CD4-positive, alpha-beta T cell treated with Interleukin-1 beta for 1 hour (primary cell): ENCODE measurements around the gene COG1.
"Not testable (repeated sequence)": the region's sequence is repeated elsewhere in the genome, so short reads cannot be mapped to it uniquely, and the experiment has no call there.

ENCODE experiments used
- DNase-seq, 2 donors: peaks; one replicate each; pipeline ENCODE4 v3.0.0-alpha.2; 2020 to 2022

COG1 gene

GRCh38 chr17:73192894-73193701 lies at the start of gene COG1:
TSS of gene COG1 (plus strand) at chr17:73193055. CDS start at chr17:73193070, 15 bp downstream.
- peak; percentile 88 for DNase-seq

- DNase-seq, result not testable (repeated sequence)
Measured at GRCh38 chr17:73144209-73144608, 48.6 kb upstream of the COG1 start.

GRCh38 chr17:73145641-73146040 lies 47.2 kb upstream of the COG1 start:
- DNase-seq, result no peak

- DNase-seq, result not testable (repeated sequence)
Measured at GRCh38 chr17:73147791-73148190, 45.1 kb upstream of the COG1 start.

- DNase-seq, result no peak
Measured at GRCh38 chr17:73148540-73149334, 44.1 kb upstream of the COG1 start.

- not testable (repeated sequence) for DNase-seq
Measured at GRCh38 chr17:73150622-73151300, 42.1 kb upstream of the COG1 start.

- peak in 1 of 2 donors; percentile 22 for DNase-seq
Measured at GRCh38 chr17:73151916-73152632, 40.8 kb upstream of the COG1 start.

GRCh38 chr17:73155410-73156165 lies 37.3 kb upstream of the COG1 start:
- DNase-seq, result no peak

- peak; percentile 42 to 54 for DNase-seq
Measured at GRCh38 chr17:73156166-73156840, 36.6 kb upstream of the COG1 start.

GRCh38 chr17:73156887-73157520 lies 35.9 kb upstream of the COG1 start:
- DNase-seq, result no peak

- DNase-seq, result no peak
Measured at GRCh38 chr17:73157521-73157890, 35.3 kb upstream of the COG1 start.

GRCh38 chr17:73158133-73158532 lies 34.7 kb upstream of the COG1 start:
- no peak for DNase-seq

GRCh38 chr17:73160980-73161630 lies 31.8 kb upstream of the COG1 start:
- DNase-seq, result no peak

GRCh38 chr17:73163043-73163442 lies 29.8 kb upstream of the COG1 start:
- no peak for DNase-seq

- no peak for DNase-seq
Measured at GRCh38 chr17:73165616-73166404, 27.0 kb upstream of the COG1 start.

GRCh38 chr17:73166731-73167581 lies 25.9 kb upstream of the COG1 start:
- DNase-seq, result no peak

GRCh38 chr17:73168667-73169066 lies 24.2 kb upstream of the COG1 start:
- DNase-seq, result no peak

- no peak for DNase-seq
Measured at GRCh38 chr17:73170324-73170723, 22.5 kb upstream of the COG1 start.

- DNase-seq, result no peak
Measured at GRCh38 chr17:73172252-73172651, 20.6 kb upstream of the COG1 start.
